OCI-LY3 (cell line): ENCODE data around the gene EDNRB.

Experiments
- H2AFZ ChIP-seq: fragments of 200-600, 300-600 bp; shearing (Covaris generic); 2 replicates; pipeline ENCODE4 v1.6.0; 2014; ENCODE audit warnings: antibody characterized with exemption, low read depth, low read length
- H3K27ac ChIP-seq: fragments of 200-600, 300-600 bp; sonication (generic); 2 replicates; pipeline ENCODE4 v1.5.1; 2014; ENCODE audit warnings: mild to moderate bottlenecking, low read length, moderate library complexity, mixed read lengths
- H3K27me3 ChIP-seq: fragments of 200-600, 300-600 bp; sonication (generic); 2 replicates; pipeline ENCODE4 v1.6.1; 2014; ENCODE audit warnings: low read depth, low read length, mixed read lengths
- H3K36me3 ChIP-seq: fragments of 200-600, 300-600 bp; sonication (generic); replicated peaks from 2 replicates; pipeline ENCODE3; 2014; ENCODE audit warnings: low read depth, low read length, mixed read lengths
- H3K4me1 ChIP-seq: fragments of 300-600, 200-600 bp; sonication (generic); 2 replicates; pipeline ENCODE4 v1.6.1; 2014; ENCODE audit warnings: low read length, mixed read lengths
- H3K4me2 ChIP-seq: fragments of 200-600, 300-600 bp; sonication (generic); 2 replicates; pipeline ENCODE4 v1.6.1; 2014; ENCODE audit warnings: low read length, mixed read lengths
- H3K4me3 ChIP-seq: fragments of 300-600, 200-600 bp; sonication (generic); 2 replicates; pipeline ENCODE4 v1.5.1; 2014; ENCODE audit warnings: antibody characterized with exemption, mild to moderate bottlenecking, low read length, moderate library complexity
- H3K79me2 ChIP-seq: fragments of 300-600, 200-600 bp; shearing (Covaris generic); 2 replicates; pipeline ENCODE4 v1.6.1; 2014; ENCODE audit warnings: mild to moderate bottlenecking, low read length, mixed read lengths
- H3K9ac ChIP-seq: fragments of 300-600, 200-600 bp; shearing (Covaris generic); 2 replicates; pipeline ENCODE4 v1.6.0; 2014; ENCODE audit warnings: mild to moderate bottlenecking, low read length, moderate library complexity
- H3K9me3 ChIP-seq: fragments of 200-600, 300-600 bp; shearing (Covaris generic); 2 replicates; pipeline ENCODE4 v1.6.1; 2014; ENCODE audit warnings: low read length, mixed read lengths; ENCODE audit not compliant: insufficient read depth
- H4K20me1 ChIP-seq: fragments of 200-600, 300-600 bp; sonication (generic); 2 replicates; pipeline ENCODE4 v1.6.1; 2016; ENCODE audit warnings: low read length, mixed read lengths; ENCODE audit not compliant: insufficient read depth
- EZH2phosphoT487 ChIP-seq: fragments of 200-600 bp; shearing (Covaris generic); IDR thresholded peaks from 2 replicates; pipeline ENCODE4 v1.6.1; 2018; ENCODE audit warnings: antibody characterized with exemption, mixed run types, low read depth
- TF ChIP-seq, protein P1 (sequence below): fragments of 200-600, 300-600 bp; sonication (generic); IDR thresholded peaks from 2 replicates; pipeline ENCODE4 v1.5.1; 2014; ENCODE audit warnings: antibody characterized with exemption, low read length, low read depth

Gene EDNRB

DNA sequence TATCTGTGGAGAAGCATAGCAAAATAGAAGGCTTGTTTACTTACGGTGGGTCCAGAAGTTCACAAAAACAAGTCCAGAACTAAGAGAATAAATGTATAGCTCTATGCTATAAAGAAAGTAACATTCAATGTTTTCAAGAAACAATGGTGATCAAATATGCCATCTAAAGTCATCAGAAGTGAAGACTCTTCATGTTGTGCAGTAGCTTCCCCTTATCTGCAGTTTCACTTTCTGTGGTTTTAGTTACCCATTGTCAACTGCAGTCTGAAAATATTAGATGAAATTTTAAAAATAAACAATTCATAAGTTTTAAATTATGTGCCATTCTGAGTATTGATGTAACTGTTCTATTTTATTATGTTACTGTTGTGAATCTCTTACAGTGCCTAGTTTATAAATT is 72.5 kb downstream of the EDNRB start:
- TF ChIP-seq EZH2phosphoT487: no peak
- TF ChIP-seq, protein P1, sequence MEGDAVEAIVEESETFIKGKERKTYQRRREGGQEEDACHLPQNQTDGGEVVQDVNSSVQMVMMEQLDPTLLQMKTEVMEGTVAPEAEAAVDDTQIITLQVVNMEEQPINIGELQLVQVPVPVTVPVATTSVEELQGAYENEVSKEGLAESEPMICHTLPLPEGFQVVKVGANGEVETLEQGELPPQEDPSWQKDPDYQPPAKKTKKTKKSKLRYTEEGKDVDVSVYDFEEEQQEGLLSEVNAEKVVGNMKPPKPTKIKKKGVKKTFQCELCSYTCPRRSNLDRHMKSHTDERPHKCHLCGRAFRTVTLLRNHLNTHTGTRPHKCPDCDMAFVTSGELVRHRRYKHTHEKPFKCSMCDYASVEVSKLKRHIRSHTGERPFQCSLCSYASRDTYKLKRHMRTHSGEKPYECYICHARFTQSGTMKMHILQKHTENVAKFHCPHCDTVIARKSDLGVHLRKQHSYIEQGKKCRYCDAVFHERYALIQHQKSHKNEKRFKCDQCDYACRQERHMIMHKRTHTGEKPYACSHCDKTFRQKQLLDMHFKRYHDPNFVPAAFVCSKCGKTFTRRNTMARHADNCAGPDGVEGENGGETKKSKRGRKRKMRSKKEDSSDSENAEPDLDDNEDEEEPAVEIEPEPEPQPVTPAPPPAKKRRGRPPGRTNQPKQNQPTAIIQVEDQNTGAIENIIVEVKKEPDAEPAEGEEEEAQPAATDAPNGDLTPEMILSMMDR: no peak
- H3K27me3 ChIP-seq: no peaks in the 10 kb centered on the region
- H3K9ac ChIP-seq: no peak overlapping the region
- H2AFZ ChIP-seq: no peak overlapping the region
- peak overlapping the region; percentile 22; the same call in 1 of the 2 replicates for H3K4me2 ChIP-seq
- no peaks in the 10 kb centered on the region for H3K9me3 ChIP-seq
- peaks cover 15% of the 10 kb centered on the region for H3K4me1 ChIP-seq
- H3K27ac ChIP-seq: no peak overlapping the region
- H4K20me1 ChIP-seq: no peaks in the 10 kb centered on the region
- H3K36me3 ChIP-seq: no peaks in the 10 kb centered on the region
- no peak overlapping the region for H3K4me3 ChIP-seq
- no peaks in the 10 kb centered on the region for H3K79me2 ChIP-seq
